ENCODE results near the gene PTP4A2. TPM values are rescaled to one million over a fixed set of nuclear protein-coding genes. Genes with fewer than 3 reads are reported as not detected.

The PTP4A2 gene
- total RNA-seq: 100 to 1,000 TPM; 276 to 567 (median 333) TPM

DNA sequence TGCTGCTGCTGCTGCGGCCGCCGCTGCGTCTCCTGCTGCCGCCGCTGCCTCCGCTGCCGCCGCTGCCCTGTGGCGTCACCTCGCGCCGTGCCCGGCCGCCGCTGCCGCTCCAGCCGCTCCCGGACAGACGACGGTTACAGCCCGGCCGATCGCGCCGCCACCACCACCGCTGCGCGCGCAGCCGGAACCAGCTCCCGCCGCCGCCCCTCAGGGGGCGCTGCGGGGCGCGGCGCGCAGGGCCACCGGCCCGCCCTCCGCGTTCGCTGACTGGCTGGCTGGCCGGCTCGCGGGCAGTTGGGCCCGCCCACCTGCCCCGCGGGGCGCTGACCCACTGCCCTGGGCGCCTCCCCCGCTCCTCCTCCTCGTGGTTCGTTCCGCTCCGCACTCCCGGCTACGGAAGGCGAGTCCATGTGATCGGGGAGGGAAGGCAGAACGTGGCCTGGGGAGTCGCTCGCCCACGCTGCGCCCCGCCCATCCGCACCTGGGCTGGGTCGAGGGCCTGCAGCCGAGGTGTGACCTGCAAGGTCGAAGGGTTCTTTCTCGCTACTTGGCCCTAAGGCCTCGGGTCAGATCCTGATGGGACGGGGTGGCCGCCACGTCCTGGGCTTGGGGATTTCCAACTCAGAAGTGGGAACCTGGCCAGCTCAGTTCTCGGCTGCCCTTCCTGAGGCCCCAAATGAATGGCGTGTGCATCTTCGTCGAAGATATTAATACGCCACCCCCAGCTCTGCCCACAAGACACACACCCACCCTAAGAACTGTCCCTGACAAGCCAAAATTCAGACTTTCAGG lies at the start of gene PTP4A2:
Gene PTP4A2, minus strand, starts transcription at position 185 of the 792 bp plus-strand sequence. CDS start 19,303 bp downstream, outside the sequence.
- Histone ChIP-seq H3K4me3 (peak within 1 kb of the TSS; percentile 73 to 86), H3K36me3 (no peaks in the 10 kb centered on the region), H3K27ac (peak within 1 kb of the TSS; percentile 95 to 96), H3K27me3 (no peaks in the 10 kb centered on the region), H3K9me3 (no peaks in the 10 kb centered on the region), H3K4me1 (peaks cover 13 to 19% of the 10 kb centered on the region in 2 donors)
- intact Hi-C loops (cut with DNase I; ENCODE audit: low total_unique reads): no loop called here
- peak; percentile 90 to 99 for TF ChIP-seq POLR2A (IDR thresholded peaks at IDR 0.05)
- TF ChIP-seq, protein P1, sequence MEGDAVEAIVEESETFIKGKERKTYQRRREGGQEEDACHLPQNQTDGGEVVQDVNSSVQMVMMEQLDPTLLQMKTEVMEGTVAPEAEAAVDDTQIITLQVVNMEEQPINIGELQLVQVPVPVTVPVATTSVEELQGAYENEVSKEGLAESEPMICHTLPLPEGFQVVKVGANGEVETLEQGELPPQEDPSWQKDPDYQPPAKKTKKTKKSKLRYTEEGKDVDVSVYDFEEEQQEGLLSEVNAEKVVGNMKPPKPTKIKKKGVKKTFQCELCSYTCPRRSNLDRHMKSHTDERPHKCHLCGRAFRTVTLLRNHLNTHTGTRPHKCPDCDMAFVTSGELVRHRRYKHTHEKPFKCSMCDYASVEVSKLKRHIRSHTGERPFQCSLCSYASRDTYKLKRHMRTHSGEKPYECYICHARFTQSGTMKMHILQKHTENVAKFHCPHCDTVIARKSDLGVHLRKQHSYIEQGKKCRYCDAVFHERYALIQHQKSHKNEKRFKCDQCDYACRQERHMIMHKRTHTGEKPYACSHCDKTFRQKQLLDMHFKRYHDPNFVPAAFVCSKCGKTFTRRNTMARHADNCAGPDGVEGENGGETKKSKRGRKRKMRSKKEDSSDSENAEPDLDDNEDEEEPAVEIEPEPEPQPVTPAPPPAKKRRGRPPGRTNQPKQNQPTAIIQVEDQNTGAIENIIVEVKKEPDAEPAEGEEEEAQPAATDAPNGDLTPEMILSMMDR (IDR thresholded peaks at IDR 0.05): peak in 3 of 4 experiments; percentile 65 to 94 (median 82)
- DNase-seq: peak; percentile 92 to 94

DNA sequence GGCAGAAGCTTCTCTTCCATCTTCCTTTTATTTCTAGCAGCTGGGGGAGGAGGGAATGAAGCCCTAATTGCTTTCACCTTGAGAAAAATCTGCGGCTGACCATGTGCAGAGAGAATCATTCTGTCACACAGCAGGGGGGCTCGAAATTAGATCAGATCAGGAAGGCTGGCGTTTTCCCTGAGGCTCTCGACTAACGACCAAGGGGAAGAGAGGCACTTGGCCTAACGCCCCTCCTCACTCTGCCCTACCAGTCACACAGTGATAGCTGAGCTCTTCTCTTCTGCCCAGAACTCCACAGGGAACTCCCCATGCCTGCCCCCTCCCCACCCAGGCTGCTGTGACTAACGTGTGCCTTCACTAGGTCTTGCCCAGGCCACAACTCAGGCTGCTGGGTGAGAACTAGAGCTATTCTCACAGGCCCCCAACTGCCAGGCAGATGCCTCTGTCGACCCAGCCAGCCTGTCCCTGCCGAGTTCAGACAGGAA lies 49.0 kb upstream of the PTP4A2 start:
- Histone ChIP-seq H3K27me3 (no peaks in the 10 kb centered on the region), H3K36me3 (no peaks in the 10 kb centered on the region), H3K4me1 (no peaks in the 10 kb centered on the region), H3K9me3 (no peaks in the 10 kb centered on the region), H3K4me3 (no peak overlapping the region), H3K27ac (no peak overlapping the region)
- intact Hi-C loops (cut with DNase I; ENCODE audit: low total_unique reads): no loop called here
- DNase-seq: no peak
- no peak for TF ChIP-seq POLR2A (IDR thresholded peaks at IDR 0.05)
- TF ChIP-seq, protein P1 (IDR thresholded peaks at IDR 0.05): no peak

DNA sequence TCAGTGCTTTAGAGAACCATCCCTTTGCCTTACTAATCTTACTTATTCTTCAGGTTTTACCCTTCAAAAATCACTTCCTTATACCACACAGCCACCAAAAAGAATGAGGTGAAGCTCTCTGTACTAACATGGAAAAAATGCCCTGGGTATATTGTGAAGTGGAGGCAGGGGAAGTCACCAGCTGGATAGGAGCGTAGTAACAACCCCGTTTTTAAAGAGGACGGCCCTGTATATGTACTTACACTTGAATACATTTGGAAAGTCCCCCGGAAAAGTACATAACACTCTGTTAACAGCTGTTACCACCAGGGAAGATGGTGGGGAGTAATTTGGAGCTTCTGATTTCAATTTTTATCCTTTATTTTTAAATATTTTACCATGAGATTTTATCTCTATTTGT lies 47.3 kb upstream of the PTP4A2 start:
- intact Hi-C loops (cut with DNase I; ENCODE audit: low total_unique reads): no loop called here
- H3K36me3 ChIP-seq: no peaks in the 10 kb centered on the region
- no peak for TF ChIP-seq POLR2A (IDR thresholded peaks at IDR 0.05)
- TF ChIP-seq, protein P1 (IDR thresholded peaks at IDR 0.05): no peak
- no peaks in the 10 kb centered on the region for H3K9me3 ChIP-seq
- H3K4me1 ChIP-seq: no peaks in the 10 kb centered on the region
- H3K27me3 ChIP-seq: no peaks in the 10 kb centered on the region
- peak overlapping the region; percentile 9 to 39 for H3K27ac ChIP-seq
- no peak overlapping the region for H3K4me3 ChIP-seq
- no peak for DNase-seq

DNA sequence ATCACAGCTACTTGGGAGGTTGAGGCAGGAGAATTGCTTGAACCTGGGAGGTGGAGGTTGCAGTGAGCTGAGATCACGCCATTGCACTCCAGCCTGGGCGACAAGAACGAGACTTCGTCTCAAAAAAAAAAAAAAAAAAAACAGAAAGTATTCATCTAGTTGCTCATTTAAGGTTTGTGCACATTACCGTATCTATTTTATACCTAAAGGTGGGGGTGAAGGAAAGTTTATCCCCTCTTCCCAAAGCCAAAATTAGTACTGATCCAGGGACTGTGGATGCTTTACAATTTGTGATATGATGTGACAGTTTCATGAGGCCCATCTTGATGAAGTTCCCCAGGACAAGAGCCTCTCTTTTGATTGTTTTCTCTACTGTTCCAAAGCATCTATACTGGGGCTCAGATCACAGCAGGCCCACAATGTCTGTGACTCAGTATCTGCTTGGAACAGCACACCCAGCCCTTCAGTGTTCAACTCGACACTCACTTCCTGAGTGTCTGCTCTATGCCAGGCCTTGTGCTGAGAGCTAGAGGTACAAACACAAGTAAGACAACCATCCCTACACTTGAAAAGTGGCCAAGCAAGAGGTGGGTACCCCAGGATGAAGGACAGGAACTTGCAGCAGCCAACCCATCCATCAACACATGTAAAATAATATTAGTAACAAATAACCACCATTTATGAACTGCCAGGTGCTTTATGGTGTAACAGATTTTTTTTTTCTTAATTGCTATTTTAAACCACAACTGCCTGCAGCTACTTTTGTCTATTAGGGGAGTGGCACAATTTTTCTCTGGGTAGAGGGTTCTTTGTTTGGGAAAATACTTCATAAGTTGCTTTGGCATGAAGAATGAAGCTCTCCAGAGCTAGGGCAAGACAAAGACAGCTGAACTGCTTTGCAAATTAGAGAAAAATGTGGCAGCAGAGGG lies 46.5 kb upstream of the PTP4A2 start:
- no peaks in the 10 kb centered on the region for H3K4me1 ChIP-seq
- H3K9me3 ChIP-seq: no peaks in the 10 kb centered on the region
- peak overlapping the region; percentile 9 to 39 for H3K27ac ChIP-seq
- no peak for DNase-seq
- no peak overlapping the region for H3K4me3 ChIP-seq
- H3K27me3 ChIP-seq: no peaks in the 10 kb centered on the region
- no peak for TF ChIP-seq POLR2A (IDR thresholded peaks at IDR 0.05)
- TF ChIP-seq, protein P1 (IDR thresholded peaks at IDR 0.05): no peak
- no peaks in the 10 kb centered on the region for H3K36me3 ChIP-seq
- intact Hi-C loops (cut with DNase I; ENCODE audit: low total_unique reads): no loop called here

Data from uterus (tissue), 4 donors.